ENCODE data around the gene NMU.
"Not testable (repeated sequence)": the region's sequence is repeated elsewhere in the genome, so short reads cannot be mapped to it uniquely, and the experiment has no call there.

The NMU gene

GRCh38 chr4:55618546-55619143, 17.5 kb downstream of the NMU start:
- no peak for DNase-seq

DNA sequence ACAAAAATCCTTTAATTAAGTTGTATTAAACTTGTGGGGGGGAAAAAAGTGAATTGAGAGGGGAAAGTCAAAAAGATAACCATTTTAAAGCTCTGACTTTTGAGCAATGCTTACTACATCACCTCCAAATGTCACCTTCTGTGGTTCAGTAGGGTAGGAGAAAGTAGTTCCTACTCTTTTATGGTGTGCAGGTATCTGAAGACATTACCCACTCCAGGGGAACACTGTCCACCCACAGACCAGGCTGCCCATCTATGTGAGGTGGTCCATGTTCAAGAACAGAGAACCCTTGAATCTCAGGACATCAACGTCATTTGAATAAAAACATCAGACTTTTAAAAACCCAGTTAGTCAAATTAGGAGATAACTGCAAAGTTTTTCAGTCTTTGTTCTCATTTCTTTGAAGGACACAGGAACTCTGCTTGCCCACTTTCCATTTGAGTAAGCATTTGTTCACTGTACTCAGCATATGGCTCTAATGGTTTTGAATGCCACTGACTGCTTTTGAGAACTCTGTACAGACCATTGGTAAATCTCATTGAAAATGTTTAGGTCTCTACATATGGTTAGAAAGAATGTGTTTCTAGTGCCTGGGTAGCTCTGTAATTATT, 18.4 kb downstream of the NMU start:
- no peak for DNase-seq

GRCh38 chr4:55615008-55615407, 21.1 kb downstream of the NMU start:
- no peak for DNase-seq

DNA sequence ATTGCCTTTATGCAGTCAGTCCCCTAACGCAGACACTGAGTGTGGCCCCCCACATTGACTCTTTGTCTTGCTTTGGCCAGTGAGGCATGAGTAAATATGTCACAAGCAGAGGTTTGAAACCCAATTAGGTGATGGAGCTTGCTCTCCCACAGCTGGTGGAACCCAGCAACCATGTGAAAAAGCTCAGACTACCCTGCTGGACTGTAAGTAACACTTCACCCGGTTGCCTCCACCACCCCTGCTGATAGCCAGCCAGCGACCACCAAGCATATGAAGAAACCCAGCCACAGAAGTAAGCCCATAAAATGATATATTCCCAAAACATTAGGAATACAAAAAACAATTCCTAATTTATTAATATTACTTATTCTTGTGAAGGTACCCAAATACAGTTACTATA, 22.5 kb downstream of the NMU start:
- DNase-seq: no peak

- no peak for DNase-seq
These were observed 23.8 kb downstream of the NMU start for GRCh38 chr4:55612341-55612740.

DNA sequence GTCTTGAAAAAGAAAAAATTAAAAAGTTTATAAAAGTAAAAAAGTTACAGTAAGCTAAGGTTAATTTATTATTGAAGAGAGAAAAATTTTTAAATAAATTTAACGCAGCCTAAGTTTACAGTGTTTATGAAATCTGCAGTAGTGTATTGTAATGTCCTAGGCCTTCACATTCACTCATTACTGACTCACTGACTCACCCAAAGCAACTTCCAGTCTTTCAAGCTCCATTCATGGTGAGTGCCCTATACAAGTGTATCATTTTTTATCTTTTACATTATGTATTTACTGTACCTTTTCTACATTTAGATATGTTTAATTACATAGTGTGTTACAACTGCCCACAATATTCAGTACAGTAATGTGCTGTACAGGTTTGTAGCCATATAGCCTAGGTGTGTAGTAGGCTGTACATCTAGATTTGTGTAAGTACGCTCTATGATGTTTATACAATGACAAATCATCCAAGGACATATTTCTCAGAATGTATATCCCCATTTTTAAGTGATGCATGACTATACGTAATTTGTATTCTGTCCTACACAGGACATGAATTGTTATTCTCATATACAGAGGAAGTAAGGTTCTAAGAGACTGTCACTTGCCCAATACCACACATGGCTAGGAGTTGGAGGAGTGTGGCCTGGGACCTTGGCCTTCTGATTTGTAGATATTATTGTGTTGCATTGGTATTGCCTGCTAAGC, 24.6 kb downstream of the NMU start:
- no peak for DNase-seq

DNA sequence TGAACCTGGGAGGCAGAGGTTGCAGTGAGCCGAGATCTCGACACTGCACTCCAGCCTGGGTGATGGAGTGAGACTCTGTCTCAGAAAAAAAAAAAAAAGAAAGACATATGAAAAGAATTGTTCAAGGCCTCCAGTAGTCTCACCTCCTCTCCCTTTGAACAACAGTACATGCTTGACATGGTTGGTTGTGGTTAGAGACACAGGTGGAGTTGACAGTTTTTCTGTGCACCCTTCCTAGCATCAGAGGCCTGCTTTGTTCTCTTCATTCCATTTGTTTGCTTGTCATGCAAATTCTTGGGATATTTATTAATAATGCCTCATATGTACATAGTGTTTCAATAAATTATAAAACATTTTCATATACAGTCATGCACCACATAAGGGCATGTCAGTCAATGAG, 25.7 kb downstream of the NMU start:
- no peak for DNase-seq

GRCh38 chr4:55609393-55609866, 26.7 kb downstream of the NMU start:
- no peak for DNase-seq

DNA sequence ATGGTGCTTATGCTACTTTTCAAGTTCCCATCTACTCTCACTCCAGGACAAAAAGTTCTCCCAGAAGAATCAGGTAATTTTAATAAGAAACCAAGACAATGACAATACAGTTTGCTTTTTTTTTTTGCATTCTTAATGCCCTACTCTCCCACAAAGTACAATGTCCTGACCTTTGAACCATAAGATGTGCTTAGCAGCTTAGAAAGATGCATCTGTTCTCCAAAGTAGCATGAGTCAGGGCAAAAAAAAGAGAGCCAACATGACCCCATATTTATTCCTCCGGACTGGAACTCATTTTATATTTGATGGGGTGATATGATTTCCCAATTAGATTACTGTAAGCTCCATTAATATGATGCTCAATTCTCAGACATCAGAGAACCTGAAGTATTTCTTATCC, 27.5 kb downstream of the NMU start:
- no peak for DNase-seq

DNA sequence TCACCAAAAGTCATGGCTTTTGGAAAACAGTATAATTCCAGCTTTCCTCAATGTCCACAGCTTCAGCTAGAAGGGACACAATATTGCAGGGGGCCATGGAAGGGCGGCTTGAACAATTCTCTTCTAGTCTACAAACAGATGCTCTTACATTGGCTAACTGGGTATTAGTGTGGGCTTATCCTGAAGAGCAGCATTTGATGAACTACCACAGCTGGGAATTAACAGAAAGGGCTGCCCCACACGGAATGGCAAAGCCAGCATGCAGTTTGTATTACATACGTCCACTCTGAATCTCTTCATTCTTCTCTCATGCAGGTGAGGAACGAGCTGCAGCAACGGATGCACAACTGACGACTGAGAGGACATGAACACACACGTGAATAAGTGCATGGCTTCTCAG, 31.1 kb downstream of the NMU start:
- DNase-seq: no peak

DNA sequence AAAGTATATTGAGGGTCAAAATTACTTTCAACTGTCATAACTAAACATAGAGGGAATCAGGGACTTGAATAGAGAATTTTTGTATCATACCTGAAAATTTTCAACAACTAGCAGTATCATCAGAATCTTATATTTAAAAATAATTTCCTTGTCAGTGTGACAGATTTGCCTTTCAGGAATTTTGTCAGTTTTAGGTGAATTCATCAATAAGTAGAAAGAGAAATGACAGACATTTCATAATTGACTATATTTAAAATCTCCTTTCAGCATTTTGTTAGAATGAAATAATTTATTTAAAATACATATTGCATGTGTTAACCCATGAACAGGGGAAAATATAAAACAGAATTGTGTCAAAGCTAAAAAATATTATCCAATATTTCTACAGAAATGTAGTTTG, 35.5 kb downstream of the NMU start:
- DNase-seq: no peak

DNA sequence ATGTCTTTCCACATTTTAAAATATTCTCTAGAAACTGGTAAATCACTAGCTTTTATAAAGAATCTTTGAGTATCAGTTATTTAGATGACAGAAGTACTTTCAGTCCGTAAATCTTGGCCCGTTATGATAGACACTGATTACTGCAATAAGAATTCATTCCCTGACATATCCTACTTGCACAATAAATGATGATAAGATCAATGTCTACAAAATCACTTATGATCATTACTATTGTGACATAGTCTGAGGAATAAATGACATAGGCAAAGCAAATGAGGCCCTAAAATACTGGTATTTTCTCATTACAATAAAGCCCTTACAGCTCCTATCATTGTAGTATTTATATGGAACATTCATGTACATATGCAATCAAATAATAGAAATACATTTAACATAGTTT, 37.5 kb downstream of the NMU start:
- no peak for DNase-seq

DNA sequence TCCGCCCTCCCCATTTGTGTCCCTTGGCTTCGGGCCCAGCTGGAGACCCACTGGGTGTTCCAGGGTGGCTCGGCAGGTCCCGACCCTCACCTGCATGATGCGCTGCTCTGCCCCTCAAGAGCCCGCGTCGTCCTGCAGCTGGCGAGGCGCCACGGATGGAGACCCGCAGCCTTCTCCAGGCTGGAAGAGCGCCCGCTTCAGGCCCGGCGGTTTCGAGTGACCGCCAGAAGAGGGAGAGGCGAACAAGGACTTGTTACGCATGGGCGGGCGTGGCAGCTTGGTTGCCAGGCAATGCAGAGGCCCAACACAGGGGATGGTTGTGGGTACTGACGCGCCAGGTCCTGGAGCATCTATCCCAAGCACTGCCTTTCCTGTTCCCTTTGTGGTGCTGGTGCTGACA, 44.1 kb downstream of the NMU start, which contains the start of gene PDCL2:
Gene PDCL2, minus strand, starts transcription at position 232 of the 400 bp plus-strand sequence. Its CDS starts 136 bp downstream, at position 96.
- no peak for DNase-seq

DNA sequence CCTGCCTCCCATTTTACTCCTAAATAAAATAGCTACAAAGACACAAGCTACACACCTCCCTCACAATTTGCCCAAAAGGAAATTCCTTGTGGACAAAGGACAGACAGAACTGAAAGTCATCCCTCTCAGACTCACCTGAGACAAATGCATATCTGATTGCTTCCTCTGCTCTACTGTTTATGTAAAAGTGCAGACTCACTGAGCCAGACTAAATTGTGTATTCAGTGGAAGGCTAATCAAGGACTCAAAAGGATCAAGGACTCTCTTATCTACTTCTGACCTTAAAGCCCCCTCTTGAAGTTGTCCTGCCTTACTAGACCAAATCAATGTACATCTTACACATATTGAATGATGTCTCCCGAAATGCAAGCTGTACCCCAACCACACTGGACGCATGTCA, 47.9 kb downstream of the NMU start:
- DNase-seq: no peak

GRCh38 chr4:55582773-55583172, 53.3 kb downstream of the NMU start:
- not testable (repeated sequence) for DNase-seq

DNA sequence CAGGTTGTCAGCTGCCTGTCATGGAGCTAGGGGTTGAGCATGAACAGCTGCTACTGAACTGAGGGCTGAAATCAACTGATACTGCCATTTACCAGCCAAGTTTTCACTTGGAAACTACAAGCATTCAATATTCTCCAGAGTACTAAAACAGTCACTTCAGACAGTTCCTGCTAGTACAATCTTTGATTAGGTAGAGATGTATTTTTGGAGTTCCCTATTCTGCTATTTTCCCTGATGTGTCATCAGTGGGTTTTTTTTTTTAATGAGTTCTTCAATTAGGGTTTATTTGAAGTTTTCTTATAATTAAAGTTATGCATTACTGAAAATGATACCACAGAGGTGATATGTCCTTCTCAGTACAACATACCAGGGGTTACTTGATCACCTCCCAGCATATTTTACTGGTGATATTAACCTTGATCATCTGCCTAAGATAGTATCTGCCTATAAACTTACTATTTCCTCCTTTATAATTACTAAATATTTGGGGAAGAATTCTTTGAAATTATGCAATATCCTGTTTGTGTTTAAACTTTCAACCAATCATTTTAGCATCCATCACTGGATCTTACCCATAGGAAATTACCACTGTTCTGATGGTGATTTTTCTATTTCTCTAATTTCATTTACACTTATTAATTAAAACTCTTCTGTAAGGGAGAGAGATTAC, 57.6 kb downstream of the NMU start:
- DNase-seq: no peak

DNA sequence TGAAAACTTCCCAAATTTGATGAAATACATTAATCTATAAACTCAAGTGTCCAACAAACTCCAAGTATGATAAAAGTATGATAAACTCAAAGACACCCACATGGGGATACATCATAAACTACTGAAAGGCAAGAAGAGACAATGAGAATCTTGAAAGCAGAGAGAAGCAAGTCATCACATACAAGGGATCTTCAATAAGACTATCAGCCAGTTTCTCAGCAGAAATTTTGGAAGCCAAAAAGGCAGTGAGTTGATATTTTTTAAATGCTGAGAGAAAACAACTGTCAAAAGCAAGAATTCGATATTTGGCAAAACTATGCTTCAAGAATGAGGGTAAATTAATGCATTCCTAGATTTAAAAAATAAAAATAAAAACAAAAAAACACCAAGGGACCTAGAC, 60.6 kb downstream of the NMU start:
- DNase-seq: no peak

- DNase-seq: no peak
These were observed 61.8 kb downstream of the NMU start for GRCh38 chr4:55574252-55574651.

- DNase-seq: no peak
These were observed 64.3 kb downstream of the NMU start for GRCh38 chr4:55571806-55572205.

DNA sequence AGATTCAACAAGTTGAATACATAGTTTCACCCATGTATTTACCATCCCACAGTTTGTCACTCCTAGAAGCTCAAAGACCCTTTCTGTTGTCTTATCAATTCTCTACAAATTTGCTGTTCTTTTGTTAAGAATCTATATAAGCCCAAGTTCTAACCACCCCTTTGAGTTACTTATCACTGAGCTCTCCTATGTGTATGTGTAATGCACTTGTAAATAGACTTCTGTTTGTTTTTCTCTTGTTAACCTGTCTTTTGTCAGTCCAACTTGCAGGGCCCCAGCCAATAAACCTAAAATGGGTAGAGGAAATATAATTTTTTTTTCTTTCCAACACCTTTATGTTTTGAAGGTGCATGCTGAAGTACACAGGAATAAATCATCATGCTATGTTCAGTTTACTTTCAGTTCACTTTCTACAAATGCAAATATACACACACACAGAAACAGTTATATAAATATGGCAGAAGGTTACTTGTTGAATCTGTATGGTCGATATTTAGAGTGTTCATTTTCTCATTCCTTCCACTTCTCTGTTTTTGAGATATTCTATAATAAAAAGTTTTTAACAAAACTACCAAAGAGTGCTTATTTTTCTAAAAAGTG, 67.1 kb downstream of the NMU start:
- DNase-seq: no peak

- DNase-seq: no peak
These were observed 74.2 kb downstream of the NMU start for GRCh38 chr4:55561889-55562288.

- no peak for DNase-seq
These were observed 76.0 kb downstream of the NMU start for GRCh38 chr4:55560096-55560495.

- DNase-seq: no peak
These were observed 81.6 kb downstream of the NMU start for GRCh38 chr4:55554453-55555030.
